Loucy (cell line): ENCODE measurements around the gene NPM1.

Experiments
- H2AFZ ChIP-seq: fragments of 200-600 bp; sonication (generic); 2 replicates; pipeline ENCODE4 v1.6.0; 2016; ENCODE audit warnings: antibody characterized with exemption, mild to moderate bottlenecking, low read length, moderate library complexity
- H3F3A ChIP-seq: fragments of 200-600 bp; 2 replicates; pipeline ENCODE4 v1.6.0; 2016; ENCODE audit warnings: antibody characterized with exemption, low read depth, mild to moderate bottlenecking
- H3K27me3 ChIP-seq: fragments of 200-600 bp; sonication (generic); 2 replicates; pipeline ENCODE4 v1.6.1; 2014; ENCODE audit warnings: low read length, mild to moderate bottlenecking; ENCODE audit not compliant: insufficient read depth, poor library complexity, severe bottlenecking
- H3K36me3 ChIP-seq: fragments of 200-600 bp; sonication (generic); 2 replicates; pipeline ENCODE4 v1.6.1; 2016; ENCODE audit warnings: low read length; ENCODE audit not compliant: insufficient read depth
- H3K4me1 ChIP-seq: fragments of 200-600 bp; sonication (generic); 2 replicates; pipeline ENCODE4 v1.5.1; 2014; ENCODE audit warnings: low read length, mild to moderate bottlenecking; ENCODE audit not compliant: insufficient read depth, poor library complexity, severe bottlenecking
- H3K4me2 ChIP-seq: fragments of 200-600 bp; sonication (generic); 2 replicates; pipeline ENCODE4 v1.6.0; 2014; ENCODE audit warnings: antibody characterized with exemption, low read length, low read depth, mild to moderate bottlenecking; ENCODE audit not compliant: poor library complexity, severe bottlenecking
- H3K4me3 ChIP-seq: fragments of 200-600 bp; sonication (generic); 2 replicates; pipeline ENCODE4 v1.5.1; 2014; ENCODE audit warnings: low read length, mild to moderate bottlenecking, mixed read lengths; ENCODE audit not compliant: poor library complexity, severe bottlenecking
- H3K79me2 ChIP-seq: fragments of 200-600 bp; sonication (generic); 2 replicates; pipeline ENCODE4 v1.6.1; 2014; ENCODE audit warnings: low read length; ENCODE audit not compliant: insufficient read depth
- H3K9ac ChIP-seq: fragments of 200-600 bp; sonication (generic); 2 replicates; pipeline ENCODE4 v1.6.0; 2014; ENCODE audit warnings: mild to moderate bottlenecking, low read depth, low read length, moderate library complexity; ENCODE audit not compliant: poor library complexity, severe bottlenecking
- H3K9me2 ChIP-seq: fragments of 200-600 bp; sonication (generic); replicated peaks from 2 replicates; pipeline ENCODE4 v1.6.1; 2016; ENCODE audit warnings: low read depth, low read length, mixed read lengths
- H3K9me3 ChIP-seq: fragments of 200-600 bp; sonication (generic); 2 replicates; pipeline ENCODE4 v1.6.1; 2014; ENCODE audit warnings: mild to moderate bottlenecking, antibody characterized with exemption, low read length, low read depth; ENCODE audit not compliant: insufficient read depth
- H4K20me1 ChIP-seq: fragments of 200-600 bp; sonication (generic); 2 replicates; pipeline ENCODE4 v1.6.0; 2014; ENCODE audit warnings: antibody characterized with exemption, low read length, mild to moderate bottlenecking; ENCODE audit not compliant: insufficient read depth, poor library complexity, severe bottlenecking
- CTCF ChIP-seq: fragments of 200-600 bp; sonication (generic); conservative IDR thresholded peaks from 2 replicates; pipeline ENCODE4 v1.5.1; 2014; ENCODE audit warnings: mild to moderate bottlenecking, antibody characterized with exemption, low read length
- EZH2phosphoT487 ChIP-seq: fragments of 200-600 bp; IDR thresholded peaks from 2 replicates; pipeline ENCODE4 v1.6.1; 2018; ENCODE audit warnings: antibody characterized with exemption, mild to moderate bottlenecking, moderate library complexity, borderline replicate concordance

The NPM1 gene

GRCh38 chr5:171365351-171365750 lies 22.3 kb upstream of the NPM1 start:
- H3K4me1 ChIP-seq = no peaks in the 10 kb centered on the region
- no peaks in the 10 kb centered on the region for H3K79me2 ChIP-seq
- H4K20me1 ChIP-seq = no peaks in the 10 kb centered on the region
- no peak overlapping the region for H2AFZ ChIP-seq
- no peak overlapping the region for H3K9ac ChIP-seq
- no peaks in the 10 kb centered on the region for H3F3A ChIP-seq
- H3K4me2 ChIP-seq = no peak overlapping the region
- H3K36me3 ChIP-seq = no peaks in the 10 kb centered on the region
- no peaks in the 10 kb centered on the region for H3K9me2 ChIP-seq
- TF ChIP-seq CTCF = peak; percentile 53
- no peak for TF ChIP-seq EZH2phosphoT487
- H3K9me3 ChIP-seq = no peaks in the 10 kb centered on the region
- no peak overlapping the region for H3K4me3 ChIP-seq
- no peaks in the 10 kb centered on the region for H3K27me3 ChIP-seq

- Histone ChIP-seq H3K36me3 (no peaks in the 10 kb centered on the region), H3K9me2 (no peaks in the 10 kb centered on the region), H3K79me2 (no peaks in the 10 kb centered on the region), H3K9ac (no peak overlapping the region), H4K20me1 (no peaks in the 10 kb centered on the region), H2AFZ (no peak overlapping the region), H3K9me3 (no peaks in the 10 kb centered on the region), H3K4me2 (no peak overlapping the region), H3F3A (no peaks in the 10 kb centered on the region), H3K4me3 (no peak overlapping the region), H3K4me1 (no peaks in the 10 kb centered on the region), H3K27me3 (no peaks in the 10 kb centered on the region)
- TF ChIP-seq CTCF (no peak), EZH2phosphoT487 (no peak)
These were observed 21.0 kb upstream of the NPM1 start for GRCh38 chr5:171366645-171367044.

- no peaks in the 10 kb centered on the region for H3K9me3 ChIP-seq
- H4K20me1 ChIP-seq = no peaks in the 10 kb centered on the region
- TF ChIP-seq CTCF = no peak
- no peak for TF ChIP-seq EZH2phosphoT487
- no peaks in the 10 kb centered on the region for H3K4me1 ChIP-seq
- H3K27me3 ChIP-seq = no peaks in the 10 kb centered on the region
- no peaks in the 10 kb centered on the region for H3K9me2 ChIP-seq
- H3F3A ChIP-seq = no peaks in the 10 kb centered on the region
- no peak overlapping the region for H2AFZ ChIP-seq
- H3K36me3 ChIP-seq = no peaks in the 10 kb centered on the region
- H3K4me3 ChIP-seq = no peak overlapping the region
- H3K9ac ChIP-seq = no peak overlapping the region
- H3K79me2 ChIP-seq = no peaks in the 10 kb centered on the region
- no peak overlapping the region for H3K4me2 ChIP-seq
These were observed 20.0 kb upstream of the NPM1 start for GRCh38 chr5:171367424-171368370.
